Renal cortex interstitium (tissue), 11 donors: ENCODE data around the gene ARL6IP5. TPM values are rescaled to one million over a fixed set of nuclear protein-coding genes. Genes with fewer than 3 reads are reported as not detected.

ENCODE experiments used
- DNase-seq, 11 donors: peaks; one replicate each; pipeline ENCODE4 v3.0.0-alpha.2; 2013; ENCODE audit warnings: low read depth in 9 of 11, low spot score in 4 of 11; ENCODE audit errors: extremely low read depth in 1 of 11
- polyA plus RNA-seq, 3 donors: library from polyadenylated mRNA; unstranded; fragments of 120-200 nt; gene quantifications; one replicate each; pipeline ENCODE4 v1.2.1, GENCODE V29; 2013; ENCODE audit not compliant: insufficient read length in 3 of 3

ARL6IP5 gene
- polyA plus RNA-seq, 3 donors: 90.5 to 105 (median 92.1) TPM

DNA sequence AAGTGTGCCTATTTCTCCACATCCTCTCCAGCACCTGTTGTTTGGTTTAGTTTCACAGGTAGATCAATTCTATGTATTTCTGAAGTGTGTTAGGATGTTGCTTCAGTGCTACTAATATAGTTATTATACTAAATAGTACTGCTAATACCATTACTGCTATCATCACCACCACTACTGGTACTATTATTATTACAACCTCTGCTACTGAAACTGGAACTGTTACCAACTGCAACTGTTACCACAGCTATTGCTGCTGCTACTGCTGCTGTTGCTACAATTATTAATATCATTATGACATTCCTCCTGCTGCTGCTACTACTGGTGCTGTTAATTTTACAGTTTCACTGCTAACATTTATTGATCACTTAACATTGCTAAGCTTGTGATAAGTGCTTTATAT, 46.0 kb downstream of the ARL6IP5 start:
- DNase-seq: no peak

DNA sequence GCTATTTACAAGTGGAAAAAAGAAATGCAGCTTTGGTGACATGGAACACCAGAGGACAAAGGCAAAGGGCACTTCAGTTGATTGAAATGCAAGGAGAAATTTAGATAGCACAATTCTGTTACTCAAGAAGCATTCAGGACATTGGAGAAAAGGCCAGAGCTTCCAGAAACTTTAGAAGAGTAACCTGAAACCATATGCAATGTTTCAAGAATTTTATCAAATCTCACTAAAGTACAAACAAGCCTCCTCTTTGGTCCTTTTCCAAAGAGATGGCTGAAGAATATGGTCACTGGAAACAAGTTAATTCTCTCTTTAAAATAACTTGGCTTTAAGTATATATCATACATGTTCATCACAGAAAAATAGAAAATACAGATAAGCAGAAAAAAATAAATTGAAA, 52.3 kb downstream of the ARL6IP5 start:
- DNase-seq: no peak

GRCh38 chr3:69137412-69137811, 52.7 kb downstream of the ARL6IP5 start:
- no peak for DNase-seq

GRCh38 chr3:69141313-69141712, 56.6 kb downstream of the ARL6IP5 start:
- DNase-seq: no peak

- no peak for DNase-seq
Measured at GRCh38 chr3:69142090-69142489, 57.4 kb downstream of the ARL6IP5 start.

- DNase-seq: no peak
Measured at GRCh38 chr3:69142797-69143454, 58.2 kb downstream of the ARL6IP5 start.

GRCh38 chr3:69143612-69144011, 58.9 kb downstream of the ARL6IP5 start:
- no peak for DNase-seq

DNA sequence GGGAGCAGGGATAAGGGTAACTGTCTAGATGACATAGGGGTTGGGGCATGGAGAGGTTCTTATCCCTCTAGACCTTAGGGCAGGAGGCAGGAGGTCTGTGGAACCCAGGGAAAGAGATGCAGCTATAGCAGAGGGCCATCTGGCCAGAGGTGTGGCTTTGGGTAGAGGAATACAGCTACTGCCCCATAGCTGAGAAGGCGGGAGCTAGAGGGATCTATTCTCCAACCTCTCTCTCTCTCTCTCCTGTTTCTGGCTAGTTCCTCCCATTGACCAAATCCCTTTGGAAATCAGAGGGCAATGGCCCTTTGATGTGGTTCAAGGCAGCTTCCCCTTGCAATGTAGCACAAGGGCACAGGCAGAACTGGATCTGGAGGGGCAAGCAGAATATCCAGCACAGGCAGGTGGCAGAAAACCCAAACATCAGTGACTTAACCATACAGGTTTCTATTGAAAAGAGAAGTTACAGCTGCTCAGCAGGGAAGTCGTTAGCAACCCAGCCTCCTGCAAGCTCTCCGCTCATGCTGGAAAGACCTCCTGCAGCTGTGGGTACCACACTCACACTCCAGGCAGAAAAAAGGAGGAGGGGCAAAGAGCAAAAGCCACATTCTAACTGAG, 60.0 kb downstream of the ARL6IP5 start:
- DNase-seq: no peak

GRCh38 chr3:69145688-69146087, 61.0 kb downstream of the ARL6IP5 start:
- no peak for DNase-seq

- DNase-seq: no peak
Measured at GRCh38 chr3:69149586-69149985, 64.8 kb downstream of the ARL6IP5 start.

Other genes with a start within 250 kb of the ARL6IP5 start
- gene TAFA4, start 152.4 kb upstream of the ARL6IP5 start, polyA plus RNA-seq: 1 to 10 TPM in 2 of 3 donors, under 1 TPM in 1; 0.47 to 1.2 (median 1.2) TPM
- gene EOGT, start 71.3 kb upstream of the ARL6IP5 start, polyA plus RNA-seq: 10 to 100 TPM; 10.9 to 13.3 (median 12.7) TPM
- gene TMF1, start 32.6 kb upstream of the ARL6IP5 start, polyA plus RNA-seq: 10 to 100 TPM; 40.3 to 61.6 (median 46.2) TPM
- 10 to 100 TPM; 67.2 to 78.5 (median 76.8) TPM for gene UBA3, start 4.6 kb upstream of the ARL6IP5 start, polyA plus RNA-seq
- gene LMOD3, start 37.7 kb downstream of the ARL6IP5 start, polyA plus RNA-seq: under 1 TPM; 0.08 to 0.14 (median 0.10) TPM